A549 (cell line): ENCODE measurements around the gene KDM4B.

Experiments
- BHLHE40 ChIP-seq: IDR thresholded peaks from 2 replicates; pipeline ENCODE4 v1.6.1; 2012; ENCODE audit warnings: low read depth, low read length, inconsistent platforms
- CTCF ChIP-seq: fragments of >200 bp; sonication (Bioruptor Twin); formaldehyde crosslinking; IDR thresholded peaks from 3 replicates; pipeline ENCODE4 v1.5.1; 2016
- POLR2A ChIP-seq: IDR thresholded peaks from 2 replicates; pipeline ENCODE4 v1.6.1; 2012; ENCODE audit warnings: mild to moderate bottlenecking, low read length
- SMC3 ChIP-seq: fragments of >200 bp; sonication (Bioruptor Twin); formaldehyde crosslinking; IDR thresholded peaks from 3 replicates; pipeline ENCODE4 v1.6.1; 2018; ENCODE audit warnings: inconsistent platforms
- TP53 ChIP-seq: fragments of 250-450 bp; sonication (Bioruptor Pico); IDR thresholded peaks from 2 replicates; pipeline ENCODE4 v1.5.0; 2021; ENCODE audit warnings: mild to moderate bottlenecking, moderate library complexity
- USF2 ChIP-seq: fragments of 450-650 bp; IDR thresholded peaks from 2 replicates; pipeline ENCODE4 v1.6.1; 2014; ENCODE audit warnings: antibody characterized with exemption

- TF ChIP-seq SMC3 (no peak), CTCF (no peak), POLR2A (no peak), TP53 (CRISPR knock-in tag) (no peak), USF2 (no peak), BHLHE40 (no peak)
These were observed 124.5 kb downstream of the KDM4B start for GRCh38 chr19:5093297-5093928.
